ENCODE data around the gene FOXL3.

DNA sequence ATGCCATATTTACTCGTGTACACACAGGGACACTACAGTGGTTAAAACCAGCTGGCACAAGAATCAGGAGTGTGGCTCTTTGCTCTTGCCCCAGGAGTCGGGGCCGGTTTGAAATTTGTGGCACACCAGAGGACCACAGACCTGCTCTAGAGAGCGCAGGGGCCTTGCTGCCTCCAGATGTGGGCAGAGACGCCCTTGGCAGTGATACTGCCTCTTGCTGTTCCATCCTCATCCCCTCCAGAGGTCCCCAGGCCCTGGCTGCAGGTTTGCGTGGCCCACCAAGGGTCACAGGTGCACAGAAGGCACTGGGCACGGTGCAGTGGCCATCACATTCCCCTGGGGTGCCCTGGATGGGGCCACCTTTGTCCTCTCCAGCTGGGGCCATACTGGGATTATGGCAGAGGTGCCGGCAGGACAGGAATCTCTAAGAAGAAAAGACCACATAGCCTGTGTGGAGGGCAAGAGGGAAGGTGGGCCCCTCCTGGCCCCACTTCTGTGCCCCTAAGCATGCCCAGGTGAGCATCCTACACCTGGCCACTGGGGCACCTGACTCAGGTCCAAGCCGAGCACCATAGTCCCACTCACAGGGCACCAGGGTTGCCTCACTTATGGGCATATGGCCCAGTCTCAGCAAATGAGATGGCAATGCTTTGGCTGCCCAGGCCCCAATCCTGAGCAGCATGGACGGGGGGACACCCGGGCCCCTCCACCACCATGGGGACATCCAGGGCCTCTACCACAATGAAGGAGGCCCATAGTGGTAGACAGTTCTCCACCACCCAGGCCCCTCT, 45.6 kb downstream of the FOXL3 start:
- TF ChIP-seq, protein P1, sequence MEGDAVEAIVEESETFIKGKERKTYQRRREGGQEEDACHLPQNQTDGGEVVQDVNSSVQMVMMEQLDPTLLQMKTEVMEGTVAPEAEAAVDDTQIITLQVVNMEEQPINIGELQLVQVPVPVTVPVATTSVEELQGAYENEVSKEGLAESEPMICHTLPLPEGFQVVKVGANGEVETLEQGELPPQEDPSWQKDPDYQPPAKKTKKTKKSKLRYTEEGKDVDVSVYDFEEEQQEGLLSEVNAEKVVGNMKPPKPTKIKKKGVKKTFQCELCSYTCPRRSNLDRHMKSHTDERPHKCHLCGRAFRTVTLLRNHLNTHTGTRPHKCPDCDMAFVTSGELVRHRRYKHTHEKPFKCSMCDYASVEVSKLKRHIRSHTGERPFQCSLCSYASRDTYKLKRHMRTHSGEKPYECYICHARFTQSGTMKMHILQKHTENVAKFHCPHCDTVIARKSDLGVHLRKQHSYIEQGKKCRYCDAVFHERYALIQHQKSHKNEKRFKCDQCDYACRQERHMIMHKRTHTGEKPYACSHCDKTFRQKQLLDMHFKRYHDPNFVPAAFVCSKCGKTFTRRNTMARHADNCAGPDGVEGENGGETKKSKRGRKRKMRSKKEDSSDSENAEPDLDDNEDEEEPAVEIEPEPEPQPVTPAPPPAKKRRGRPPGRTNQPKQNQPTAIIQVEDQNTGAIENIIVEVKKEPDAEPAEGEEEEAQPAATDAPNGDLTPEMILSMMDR (conservative IDR thresholded peaks at IDR 0.05 in 1 of 2, IDR thresholded peaks at IDR 0.05 in 1 of 2; ENCODE audit: extremely low read depth in 1 of 2, insufficient read depth in 1 of 2, low read depth in 1 of 2, low read length in 2 of 2) = no peak
- TF ChIP-seq EZH2 (IDR thresholded peaks at IDR 0.05; ENCODE audit: borderline replicate concordance, low read length) = no peak

Data from mammary epithelial cell (primary cell).